KBM-7 (cell line): ENCODE results near the gene TBC1D22A.

Experiments used
- DNase-seq: peaks from one replicate; pipeline ENCODE4 v3.0.0-alpha.2; 2015
- in situ Hi-C: fragments of 300-500 bp; cut with MboI; formaldehyde crosslinking; loops from 2 replicates; pipeline ENCODE4 v1.14.3; 2020; ENCODE audit warnings: low sequenced_read_pairs, low pct_unique_long_range_greater_than_20kb, mixed read lengths

TBC1D22A gene

DNA sequence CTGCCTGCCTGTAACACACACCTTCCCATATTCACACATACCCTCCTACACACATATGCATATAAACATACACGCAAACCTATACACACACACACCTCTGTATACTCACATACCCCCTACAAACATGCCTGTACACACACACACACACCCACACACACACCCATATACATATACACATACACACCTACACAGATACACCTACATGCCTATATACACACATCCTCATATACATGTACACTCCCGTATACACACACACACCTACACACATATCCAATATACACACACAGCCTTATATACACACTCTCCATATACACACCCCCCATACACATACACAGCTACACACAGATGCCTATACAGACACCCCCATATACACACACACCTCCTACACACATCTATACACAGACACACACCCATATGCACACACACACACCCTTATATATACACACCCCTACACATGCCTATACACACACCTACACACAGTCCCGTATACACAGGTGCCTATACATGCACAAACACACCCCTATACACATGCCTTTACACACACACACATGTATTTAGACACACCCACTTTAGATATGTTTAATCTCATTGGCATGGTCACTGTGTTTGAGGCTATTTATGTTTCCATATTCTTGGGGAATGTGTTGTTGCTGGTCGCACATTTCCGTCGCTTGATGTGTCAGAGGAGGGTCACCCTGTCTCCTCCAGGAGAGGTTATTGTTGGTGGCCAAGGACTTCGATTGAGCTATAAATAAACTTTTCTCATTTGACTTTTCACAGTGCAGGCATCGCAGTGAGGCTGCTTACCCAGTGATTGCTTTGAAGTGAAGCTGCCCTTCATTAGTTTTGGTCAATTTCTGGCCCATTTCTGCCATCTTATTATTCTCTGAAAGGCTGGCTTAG lies 243.3 kb downstream of the TBC1D22A start:
- in situ Hi-C loops, result no loop called here
- no peak for DNase-seq

- in situ Hi-C loops, result no loop called here
- no peak for DNase-seq
Measured at GRCh38 chr22:47006433-47006832, 244.0 kb downstream of the TBC1D22A start.

DNA sequence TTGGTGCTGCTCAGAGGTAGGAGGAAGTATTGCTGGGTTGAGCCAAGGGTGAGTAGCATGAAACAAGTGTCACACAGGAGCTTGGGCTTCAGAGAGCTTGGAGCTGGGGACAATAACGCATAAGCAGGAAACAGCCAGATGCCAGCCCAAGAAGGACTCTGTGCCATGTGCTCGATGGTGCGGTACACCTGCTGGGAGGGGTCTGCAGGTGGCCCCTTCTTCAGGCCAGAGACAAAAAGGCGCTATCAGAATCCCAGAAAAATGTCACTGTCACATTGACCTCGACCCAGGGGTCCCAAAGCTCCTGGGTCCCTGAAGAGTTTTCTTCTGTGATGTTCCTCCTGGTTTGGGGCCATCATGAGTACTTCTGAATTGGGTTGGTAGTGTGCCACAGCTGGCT lies 244.4 kb downstream of the TBC1D22A start:
- DNase-seq, result no peak
- in situ Hi-C loops, result no loop called here

DNA sequence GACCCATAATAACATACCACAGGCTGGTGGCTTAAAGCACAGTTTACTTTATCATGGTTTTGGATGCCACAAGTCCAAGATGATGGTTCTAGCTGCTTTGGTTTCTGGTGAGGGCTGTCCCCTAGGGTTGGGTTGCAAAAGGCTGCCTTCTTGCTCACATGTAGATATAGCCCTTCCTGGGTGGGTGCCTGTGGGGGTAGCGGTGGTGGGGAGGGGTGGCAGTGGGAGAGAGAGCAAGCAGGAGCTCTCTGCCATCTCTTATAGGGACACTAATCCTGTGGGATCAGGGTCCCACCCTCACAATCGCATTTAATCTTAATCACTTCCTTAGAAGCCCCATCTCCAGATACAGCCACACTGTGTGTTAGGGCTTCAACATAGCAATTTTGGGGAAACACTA lies 245.0 kb downstream of the TBC1D22A start:
- in situ Hi-C loops, result no loop called here
- no peak for DNase-seq

- in situ Hi-C loops, result no loop called here
- no peak for DNase-seq
Measured at GRCh38 chr22:47008208-47008885, 245.9 kb downstream of the TBC1D22A start.

GRCh38 chr22:47009304-47010101 lies 247.1 kb downstream of the TBC1D22A start:
- in situ Hi-C loops, result no loop called here
- no peak for DNase-seq

- in situ Hi-C loops, result no loop called here
- no peak for DNase-seq
Measured at GRCh38 chr22:47010211-47010610, 247.8 kb downstream of the TBC1D22A start.

DNA sequence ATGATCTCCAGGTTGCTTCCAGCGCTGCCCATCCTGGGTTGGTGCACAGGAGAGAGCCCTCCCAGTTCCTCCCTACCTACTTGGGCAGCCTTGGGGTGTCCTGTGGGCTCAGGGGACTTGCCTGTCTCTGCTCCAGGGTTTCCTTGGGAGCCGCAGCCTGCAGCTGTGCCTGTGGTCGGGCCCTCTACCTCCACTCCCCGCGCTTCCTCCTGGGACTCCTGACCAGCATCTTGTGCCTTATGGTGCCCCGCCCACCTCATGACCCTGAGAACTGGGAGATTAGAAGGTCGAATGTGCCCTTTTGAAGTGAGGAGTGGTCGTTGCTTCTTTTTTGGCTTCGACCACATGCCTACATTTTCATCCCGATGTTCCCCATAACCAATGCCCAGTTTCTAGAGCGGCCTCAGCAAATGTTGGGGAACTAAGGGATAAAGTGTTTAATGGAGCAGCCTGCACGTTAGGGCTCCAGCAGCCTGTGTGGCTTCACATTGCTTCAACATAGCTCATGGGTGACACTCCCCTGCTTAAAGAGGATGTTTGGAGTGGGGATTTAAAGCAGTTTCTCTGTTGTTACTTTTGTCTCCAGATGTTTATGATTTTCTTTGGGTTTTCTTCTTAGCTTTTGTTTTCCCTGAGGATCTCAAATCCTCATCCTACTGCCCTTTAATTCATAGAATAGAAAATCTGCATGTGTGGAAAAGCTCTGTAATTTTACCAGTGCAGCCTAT lies 248.8 kb downstream of the TBC1D22A start:
- in situ Hi-C loops, result no loop called here

DNA sequence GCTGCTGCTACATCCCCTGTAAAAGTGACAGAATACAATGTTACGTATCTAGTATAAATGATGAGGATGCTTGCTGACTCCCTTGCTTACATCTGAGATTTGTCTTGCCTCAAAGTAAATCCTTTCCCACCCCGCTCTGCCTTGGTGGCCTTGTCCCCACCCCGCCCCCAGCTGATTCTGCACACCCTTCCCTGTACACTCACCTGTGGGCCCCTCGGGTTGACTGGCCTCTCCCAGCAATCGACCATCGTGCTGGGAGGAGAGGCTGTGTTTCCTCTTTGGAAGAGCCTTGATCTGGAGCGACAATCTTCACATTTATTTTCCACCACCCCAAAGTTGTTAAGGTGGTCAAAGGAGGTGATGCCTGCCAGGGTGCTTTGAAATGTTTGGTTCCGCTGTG lies 249.4 kb downstream of the TBC1D22A start:
- in situ Hi-C loops, result no loop called here
- DNase-seq, result no peak

More for the DNA sequence above, 248.8 kb downstream of the TBC1D22A start:
- no peak for DNase-seq

DNA sequence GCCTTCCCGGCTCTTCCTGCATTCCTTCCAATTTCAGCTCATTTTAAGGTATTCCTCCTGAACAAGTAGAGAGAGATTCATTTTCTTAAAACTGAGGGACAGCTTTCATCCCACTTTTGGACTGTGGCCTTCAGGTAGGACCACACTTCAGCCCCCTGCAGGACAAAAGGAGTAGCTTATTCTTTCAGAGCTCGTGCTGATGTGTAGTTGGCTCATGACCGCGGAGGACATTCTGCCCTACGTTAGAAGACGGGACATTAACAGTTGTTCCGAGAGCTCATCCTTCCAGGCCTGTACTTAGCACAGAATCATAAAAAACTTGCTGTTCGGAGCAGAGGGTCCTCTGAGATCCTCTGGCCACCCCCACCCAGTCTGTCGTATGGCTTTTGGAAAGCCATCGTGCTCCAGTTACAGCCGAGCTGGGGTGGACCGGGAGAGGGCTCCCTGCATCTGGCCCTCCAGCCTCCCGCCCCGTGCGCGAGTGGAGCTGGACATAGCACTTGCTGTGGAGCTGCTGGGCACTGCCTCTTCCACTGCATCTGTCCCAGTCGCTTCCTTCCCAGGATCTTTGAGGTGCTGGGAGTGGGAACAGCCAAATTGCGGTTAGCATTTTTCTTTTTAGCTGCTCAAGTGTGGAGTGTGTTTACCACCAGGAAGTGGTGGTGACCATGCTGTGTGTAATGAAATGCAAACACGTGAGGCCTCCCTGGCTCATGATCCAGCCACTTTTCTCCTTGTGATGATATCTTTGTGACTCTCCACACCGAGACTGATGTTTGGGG lies 250.3 kb downstream of the TBC1D22A start:
- no peak for DNase-seq
- in situ Hi-C loops, result no loop called here

- in situ Hi-C loops, result no loop called here
- no peak for DNase-seq
Measured at GRCh38 chr22:47013861-47014635, 251.6 kb downstream of the TBC1D22A start.

DNA sequence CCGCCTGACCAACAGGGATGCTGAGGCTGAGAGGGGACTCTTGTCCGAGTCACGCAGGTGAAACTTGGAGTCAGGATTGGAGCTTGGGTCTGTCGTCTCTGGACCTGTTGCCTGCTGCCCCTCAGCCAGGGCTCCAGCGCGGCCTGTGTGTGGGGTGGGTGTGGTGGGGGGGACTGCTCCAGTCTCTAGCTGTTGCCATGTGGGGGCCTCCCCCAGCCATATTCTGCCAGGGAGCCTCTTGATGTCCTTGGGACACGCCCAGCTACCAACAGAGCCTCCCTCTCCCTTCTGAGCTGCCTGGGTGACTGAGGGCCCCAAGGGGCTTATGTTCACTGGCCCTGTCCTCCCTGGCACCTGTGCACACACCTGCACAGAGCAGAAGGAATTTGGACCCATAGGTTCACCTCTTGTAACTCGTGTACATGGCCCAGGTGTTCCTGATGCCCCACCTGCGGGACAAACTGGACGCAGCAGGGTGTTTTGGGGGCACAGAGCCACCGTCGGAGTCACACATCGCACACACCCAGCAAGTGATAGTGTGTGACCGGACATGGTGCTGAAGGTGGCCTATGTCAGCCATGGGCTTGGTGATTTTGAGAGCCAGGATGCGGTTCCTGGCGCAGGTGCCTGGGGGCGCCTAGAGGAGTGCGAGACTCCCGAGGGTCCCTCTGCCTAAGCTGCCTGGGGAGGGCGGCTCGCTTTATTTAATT lies 252.3 kb downstream of the TBC1D22A start:
- in situ Hi-C loops, result no loop called here
- no peak for DNase-seq

GRCh38 chr22:47015589-47016178 lies 253.2 kb downstream of the TBC1D22A start:
- in situ Hi-C loops, result no loop called here
- no peak for DNase-seq

DNA sequence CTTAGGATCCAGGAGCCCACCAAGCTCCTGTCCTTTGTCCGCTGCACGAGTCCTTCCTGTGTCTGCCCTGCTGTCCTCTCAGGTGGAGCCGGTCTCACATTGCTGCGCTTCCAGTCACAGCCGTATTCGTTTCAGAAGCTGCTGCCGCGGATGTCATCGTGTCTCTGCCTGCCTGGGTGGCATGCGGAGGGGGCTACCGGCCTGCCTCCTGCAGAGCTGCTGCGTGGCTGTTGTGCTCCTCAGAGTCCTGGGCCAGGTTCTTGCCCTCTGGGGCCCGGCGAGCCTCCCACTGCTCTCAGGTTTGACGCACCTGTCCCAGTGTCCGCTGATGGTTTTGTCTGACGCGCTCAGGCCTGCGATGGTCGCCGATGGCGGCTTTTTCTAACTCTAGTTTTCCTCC lies 254.2 kb downstream of the TBC1D22A start:
- in situ Hi-C loops, result no loop called here

GRCh38 chr22:47017245-47017644 lies 254.8 kb downstream of the TBC1D22A start:
- in situ Hi-C loops, result no loop called here
- no peak for DNase-seq

More for the DNA sequence above, 254.2 kb downstream of the TBC1D22A start:
- DNase-seq, result no peak

GRCh38 chr22:47018010-47018910 lies 255.8 kb downstream of the TBC1D22A start:
- in situ Hi-C loops, result no loop called here
- DNase-seq, result no peak
